GM21737 (cell line): ENCODE results near the gene HDAC9.

Source experiments
- ATAC-seq: cut with Tn5 transposase; IDR thresholded peaks from one replicate; pipeline ENCODE4 v1.9.1; 2021; ENCODE audit warnings: mild to moderate bottlenecking, moderate library complexity; ENCODE audit not compliant: unreplicated experiment

HDAC9 gene

DNA sequence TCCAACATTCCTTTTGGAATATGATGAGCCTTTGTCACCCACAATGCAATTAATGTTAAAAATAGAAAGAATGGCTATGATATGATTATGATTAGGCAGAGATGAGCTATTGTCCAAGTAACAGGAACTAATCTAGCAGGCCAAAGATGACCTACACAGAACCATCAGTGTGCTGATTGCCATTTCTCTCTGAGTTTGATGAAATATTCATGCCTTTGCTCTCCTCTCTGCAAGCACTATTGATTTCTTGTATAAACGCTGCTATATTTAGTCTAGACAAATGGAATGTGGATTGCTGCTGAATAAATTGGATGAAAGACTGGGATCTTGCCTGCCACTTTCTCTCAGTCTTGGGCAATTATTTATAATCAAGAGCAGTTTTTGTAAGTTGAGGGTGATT is 85.4 kb downstream of the HDAC9 start:
- ATAC-seq, result no peak

DNA sequence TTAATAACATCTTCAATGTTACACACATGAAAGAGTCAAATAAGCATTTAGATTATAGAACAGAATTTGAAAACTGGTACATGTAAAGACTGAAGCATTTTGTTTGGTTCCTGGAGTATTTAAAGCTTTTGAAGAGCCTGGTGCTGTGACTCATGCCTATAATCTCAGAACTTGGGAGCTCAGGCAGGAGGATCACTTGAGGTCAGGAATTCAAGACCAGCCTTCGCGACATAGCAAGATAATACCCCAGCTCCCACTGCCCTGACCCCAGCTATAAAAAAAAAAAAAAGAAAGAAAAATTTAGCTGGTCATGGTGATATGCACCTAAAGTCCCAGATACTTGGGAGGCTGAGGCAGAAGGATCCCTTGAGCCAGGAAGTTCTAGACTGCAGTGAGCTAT is 87.8 kb downstream of the HDAC9 start:
- ATAC-seq, result no peak

DNA sequence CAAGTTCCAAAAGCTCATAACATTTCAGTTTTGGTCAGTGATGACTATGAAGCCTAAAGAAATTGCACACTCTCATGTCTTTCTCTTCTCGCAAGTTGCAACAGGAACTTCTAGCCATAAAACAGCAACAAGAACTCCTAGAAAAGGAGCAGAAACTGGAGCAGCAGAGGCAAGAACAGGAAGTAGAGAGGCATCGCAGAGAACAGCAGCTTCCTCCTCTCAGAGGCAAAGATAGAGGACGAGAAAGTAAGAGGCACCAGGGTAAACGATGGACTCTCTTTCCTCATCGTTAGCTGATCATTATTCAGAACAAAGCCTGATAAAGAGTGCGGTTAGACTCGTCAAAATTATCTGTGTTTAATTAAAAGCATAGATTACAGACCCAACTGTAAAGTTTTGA is 94.7 kb downstream of the HDAC9 start:
- ATAC-seq, result no peak

DNA sequence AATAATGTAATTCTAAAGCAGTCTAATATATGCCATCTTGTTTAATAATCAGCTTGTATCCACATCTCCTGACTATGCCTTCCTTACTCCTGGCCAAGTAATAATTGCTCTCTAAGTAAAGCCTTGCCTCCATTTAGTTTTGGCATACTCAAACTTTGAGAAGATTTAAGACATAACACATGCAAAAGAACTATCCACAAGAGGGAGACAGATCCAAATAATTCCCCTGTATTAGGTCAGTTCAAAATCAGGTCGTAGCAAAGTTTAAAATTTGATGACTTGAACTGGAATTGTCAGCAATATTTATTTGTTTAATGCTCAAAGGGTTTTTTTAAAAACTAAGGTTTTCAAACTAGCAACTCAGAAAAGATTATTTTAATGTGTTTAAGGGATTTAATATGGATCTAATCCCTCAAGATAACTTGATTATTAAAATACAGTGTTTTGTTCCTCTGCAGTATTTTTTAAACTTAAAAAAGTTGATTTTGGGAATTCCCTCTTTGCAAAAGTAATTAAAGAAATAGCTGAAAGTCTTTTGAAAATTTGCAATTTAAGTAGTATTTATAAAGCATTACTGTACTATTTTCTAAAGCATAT is 95.3 kb downstream of the HDAC9 start:
- no peak for ATAC-seq

DNA sequence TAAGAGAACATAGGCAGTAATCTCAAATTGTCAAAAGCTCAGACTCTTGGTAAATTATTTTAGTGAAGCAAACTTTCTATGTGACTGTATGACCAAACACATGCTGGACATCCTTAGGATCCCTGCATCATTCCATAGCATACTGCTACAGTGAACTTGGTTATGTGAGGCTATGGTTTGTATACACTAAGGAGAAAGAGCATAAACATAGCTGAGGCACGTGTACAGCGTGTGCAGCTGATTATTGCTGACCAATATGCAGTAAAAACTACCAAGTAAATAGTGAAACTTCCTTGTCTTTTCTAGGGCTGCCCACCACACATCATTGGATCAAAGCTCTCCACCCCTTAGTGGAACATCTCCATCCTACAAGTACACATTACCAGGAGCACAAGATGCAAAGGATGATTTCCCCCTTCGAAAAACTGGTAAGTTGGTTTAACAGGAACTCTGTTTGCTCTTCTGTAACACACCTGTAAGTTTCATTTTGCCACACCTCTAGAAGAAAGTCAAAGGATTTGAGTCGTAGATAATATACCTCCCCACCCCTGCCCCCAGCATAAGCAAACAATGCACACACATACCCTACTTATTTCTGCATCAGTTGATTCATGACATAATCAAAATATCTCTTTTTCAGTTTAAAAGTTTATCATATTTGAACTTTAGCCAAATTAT is 98.2 kb downstream of the HDAC9 start:
- no peak for ATAC-seq

DNA sequence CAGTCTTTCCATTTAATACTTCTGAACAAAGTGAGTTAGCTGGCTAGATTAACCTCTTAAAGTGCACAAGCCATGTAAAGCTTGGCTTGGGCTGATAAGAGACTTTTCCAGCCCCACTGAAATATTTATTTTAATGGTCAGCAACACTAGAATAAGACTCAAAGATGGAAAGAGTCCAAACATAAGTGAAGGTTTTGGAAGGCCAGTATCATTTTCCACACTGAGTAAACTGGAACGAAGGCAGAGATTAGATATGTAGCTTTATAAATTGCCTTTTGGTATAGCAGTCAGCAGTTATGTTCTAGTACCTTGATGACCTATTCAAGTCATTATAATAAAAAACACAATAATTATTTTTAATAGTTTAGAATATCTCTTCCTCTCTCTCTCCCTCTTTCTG is 102.2 kb downstream of the HDAC9 start:
- ATAC-seq, result no peak

DNA sequence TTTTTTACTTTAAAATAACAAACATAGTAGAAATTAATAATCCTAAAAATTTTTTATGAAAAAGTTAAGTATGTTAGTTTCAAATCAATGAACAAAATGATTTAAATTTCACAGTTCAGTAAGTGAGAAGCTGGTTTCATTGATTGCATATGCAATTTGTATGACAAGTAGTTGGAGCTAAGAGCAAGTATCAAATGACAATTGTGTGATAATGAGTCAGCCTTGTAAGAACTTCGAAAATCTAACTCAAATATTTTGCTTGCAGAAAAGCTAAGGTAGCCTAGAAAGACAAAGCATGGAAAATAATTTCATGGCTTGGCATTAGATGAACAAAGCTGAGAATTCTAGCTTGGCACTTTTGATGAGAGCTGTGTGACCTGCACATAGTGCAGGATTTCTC is 111.5 kb downstream of the HDAC9 start:
- ATAC-seq, result no peak

DNA sequence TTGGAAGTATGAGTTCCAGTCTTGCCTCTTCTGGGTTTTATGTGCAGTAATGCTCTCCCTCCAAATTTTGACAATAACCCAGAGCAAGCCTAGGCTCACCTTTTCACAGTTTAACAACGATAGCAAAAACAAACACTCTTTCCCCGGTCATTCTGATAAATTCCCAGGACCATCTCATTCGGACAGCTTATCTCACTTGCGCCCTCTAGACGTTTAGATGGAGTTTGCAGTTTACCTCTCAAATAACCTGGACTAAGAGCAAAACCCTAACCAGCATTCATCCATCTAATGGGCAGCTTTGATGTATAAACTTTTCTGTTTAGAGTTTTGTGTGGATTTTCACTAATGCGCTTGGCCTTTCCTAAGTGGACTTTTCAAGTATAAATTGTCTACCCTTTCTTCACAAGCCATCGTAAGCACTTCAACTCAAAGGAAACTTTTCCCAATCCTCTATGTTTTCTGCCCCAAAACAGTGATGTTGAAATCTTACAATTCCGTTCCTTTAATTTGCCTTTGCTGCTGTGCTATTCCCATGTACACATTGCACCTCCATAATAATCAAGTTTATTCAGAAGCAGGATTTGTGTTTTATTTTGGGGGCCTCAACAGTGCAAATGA is 114.9 kb downstream of the HDAC9 start:
- ATAC-seq, result no peak

DNA sequence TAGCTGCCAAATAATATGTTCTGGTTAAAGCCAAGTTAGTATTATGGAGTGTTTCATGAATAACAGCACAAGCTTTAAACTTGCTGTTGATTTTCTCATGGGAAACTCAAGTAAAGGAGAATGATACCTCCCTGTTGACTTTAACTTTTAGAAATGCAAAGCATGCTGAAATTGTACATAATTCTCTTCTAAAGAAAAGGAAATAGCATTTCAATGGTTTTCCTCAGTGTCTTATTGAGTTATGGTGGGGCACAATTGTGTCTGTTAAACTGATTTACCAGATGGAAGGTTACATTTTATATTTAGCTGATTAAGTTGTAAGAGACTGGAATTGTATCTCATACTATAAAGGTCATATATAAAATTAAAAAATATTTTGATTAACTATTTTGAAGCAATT is 119.3 kb downstream of the HDAC9 start:
- ATAC-seq, result no peak

DNA sequence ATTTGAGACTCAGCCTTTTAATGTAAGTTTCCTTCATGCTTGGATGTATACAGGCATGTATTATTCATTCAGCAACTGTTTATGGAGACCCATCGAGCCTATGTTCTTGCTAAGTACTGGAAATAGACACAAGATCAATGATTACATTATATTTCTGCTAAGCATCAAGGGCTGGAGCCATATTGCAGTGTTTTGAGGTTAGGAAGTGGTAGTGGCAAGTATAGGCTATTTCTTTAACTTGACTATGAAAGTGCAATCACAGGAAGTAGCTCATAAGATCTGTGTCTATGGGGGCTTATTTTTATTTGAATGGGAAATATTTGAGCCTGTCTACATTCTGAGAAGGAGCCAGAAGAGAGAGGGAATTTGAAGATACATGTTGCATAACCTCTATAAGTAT is 123.8 kb downstream of the HDAC9 start:
- no peak for ATAC-seq

DNA sequence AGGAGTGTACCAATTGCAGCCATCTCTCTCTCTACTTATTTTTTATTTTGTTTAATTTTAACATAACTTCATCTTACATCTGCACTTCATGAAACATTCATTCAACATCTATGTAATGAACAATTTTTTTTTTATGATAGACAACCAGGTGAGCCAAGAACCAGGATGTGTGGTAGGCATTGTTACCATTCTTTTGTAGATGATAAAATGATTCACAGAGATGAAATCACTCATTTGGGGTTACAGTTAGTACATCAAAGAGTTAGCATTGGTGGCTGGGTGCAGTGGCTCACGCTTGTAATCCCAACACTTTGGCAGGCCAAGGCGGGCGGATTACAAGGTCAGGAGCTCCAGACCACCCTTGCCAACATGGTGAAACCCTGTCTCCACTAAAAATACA is 127.8 kb downstream of the HDAC9 start:
- no peak for ATAC-seq

DNA sequence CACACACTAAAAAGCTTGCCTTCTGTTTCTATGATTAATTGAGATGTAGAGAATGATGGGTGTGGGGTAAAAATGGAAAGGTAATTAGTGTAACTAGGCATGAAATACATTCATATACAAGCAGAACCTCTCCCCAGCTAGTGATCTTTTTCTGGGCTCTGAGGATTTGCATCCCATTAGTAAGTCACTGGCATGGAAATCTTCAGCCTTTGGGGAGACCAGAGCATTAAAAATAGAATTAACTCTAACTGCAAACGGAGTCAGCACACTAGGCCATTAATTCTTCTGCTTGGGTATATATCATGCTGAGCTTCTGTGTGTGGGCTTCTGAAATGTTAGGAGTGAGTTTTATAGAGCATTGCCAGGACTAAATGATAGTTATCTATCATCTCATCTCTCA is 128.9 kb downstream of the HDAC9 start:
- no peak for ATAC-seq

DNA sequence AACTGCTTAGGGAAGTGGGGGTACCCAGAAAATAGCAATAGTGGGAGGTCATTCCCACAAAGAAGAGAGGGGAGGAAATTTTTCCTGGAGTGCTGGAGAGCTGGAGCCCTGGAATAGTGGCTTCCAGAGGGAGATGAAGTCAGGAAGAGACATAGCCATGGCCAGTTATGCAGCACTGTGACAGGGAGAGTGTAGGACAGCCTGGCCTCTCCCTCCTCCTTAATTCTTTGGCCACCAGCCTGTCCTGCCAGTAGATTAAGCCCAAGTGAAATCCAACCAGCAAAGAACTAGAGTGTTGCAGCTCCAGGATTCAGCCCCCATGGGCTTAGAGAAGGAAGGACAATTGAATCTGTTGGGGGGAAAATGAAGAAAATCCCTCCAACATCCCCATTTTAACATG is 130.5 kb downstream of the HDAC9 start:
- ATAC-seq, result no peak

DNA sequence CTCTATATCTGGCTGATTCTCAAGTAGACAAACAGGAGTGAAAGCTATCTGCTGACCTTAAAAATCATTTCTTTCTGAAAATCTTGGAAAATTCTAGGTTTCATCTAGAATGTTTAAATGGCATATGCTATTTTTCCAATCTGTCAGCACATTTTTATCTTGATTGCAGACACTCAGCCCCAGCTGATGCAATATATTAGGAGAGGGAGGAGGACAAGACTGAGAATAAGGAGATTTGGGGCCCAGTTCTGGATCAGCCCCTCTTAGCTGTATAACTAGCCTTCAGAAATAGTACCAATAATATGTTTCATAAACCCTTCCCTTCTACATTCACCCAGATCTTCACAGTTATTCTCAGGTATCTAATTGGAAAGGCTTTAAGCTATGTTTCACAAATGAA is 131.2 kb downstream of the HDAC9 start:
- no peak for ATAC-seq

DNA sequence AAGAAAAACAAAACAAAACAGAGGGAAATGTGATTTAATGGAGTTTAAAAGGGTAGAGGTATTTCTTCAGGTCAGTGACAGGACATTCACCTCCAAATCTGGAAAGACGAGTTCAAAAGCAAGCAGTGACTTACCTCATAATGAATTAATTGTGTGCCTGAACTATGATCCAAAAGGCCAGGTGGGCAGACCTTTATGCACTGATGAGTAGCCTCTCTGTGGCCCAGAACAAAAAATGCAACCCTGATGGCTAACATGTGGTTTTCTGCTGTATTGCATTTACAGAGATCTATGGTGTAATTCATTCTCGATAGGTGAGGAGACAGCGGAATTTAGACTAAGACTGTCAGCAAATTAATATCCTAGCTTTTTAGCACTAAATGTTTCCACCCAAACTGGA is 142.0 kb downstream of the HDAC9 start:
- ATAC-seq, result no peak

DNA sequence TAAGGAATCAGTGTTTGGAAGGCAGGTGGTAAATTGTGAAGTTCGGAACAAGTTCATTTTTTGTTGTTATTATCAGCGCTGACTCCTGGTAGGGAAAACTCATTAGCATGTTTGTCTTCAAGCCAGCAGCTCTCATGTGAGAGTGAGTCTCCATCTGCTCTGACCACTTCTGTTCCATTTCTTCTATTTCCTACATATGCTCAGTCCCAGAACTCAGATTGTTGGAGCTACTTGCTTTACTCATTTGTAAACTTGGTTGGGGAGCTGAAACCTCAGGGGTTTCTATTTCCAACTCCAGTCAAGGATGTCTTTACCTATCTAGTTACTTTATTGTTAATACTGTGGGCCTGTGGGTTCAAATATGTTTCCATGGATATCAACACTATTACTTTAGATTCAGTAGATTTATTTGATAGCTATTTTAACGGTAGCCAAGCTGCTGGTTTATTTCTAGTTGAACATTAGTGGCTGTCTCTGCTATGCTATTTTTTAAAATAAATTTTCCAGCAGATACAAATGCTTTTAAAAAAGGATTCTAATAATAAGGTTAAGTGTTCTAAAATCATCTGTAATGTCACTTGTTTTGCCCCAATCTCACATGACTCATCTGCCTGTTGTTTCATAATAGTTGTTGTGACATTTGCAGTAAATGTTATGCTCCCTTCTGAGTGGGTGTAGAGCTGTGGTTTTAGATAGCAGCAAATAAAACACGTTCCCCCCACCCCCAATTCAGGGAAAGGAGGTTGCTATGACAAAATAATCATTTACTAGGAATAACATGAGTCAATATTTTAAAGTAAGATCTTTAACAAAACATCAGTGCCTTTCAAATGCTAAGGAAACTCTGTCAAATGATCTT is 143.3 kb downstream of the HDAC9 start:
- ATAC-seq, result no peak

DNA sequence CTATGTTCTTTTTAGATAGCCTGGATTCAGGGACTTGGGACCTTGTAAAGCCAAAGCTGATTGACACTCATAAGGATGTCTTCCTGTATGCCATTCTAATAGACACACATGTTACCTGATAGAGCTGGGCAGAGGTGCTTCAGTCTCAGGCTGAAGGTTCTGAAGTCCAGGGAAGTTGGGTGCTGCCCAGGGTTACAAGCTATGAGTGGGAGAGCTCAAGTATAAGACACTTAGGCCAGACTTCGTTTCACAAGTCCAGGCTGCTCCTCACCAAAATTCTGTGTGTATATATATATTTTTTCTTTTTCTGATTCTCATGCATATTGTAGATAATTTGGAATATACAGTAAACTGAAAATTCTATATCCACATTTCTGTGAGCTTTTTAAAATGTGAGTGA is 144.2 kb downstream of the HDAC9 start:
- no peak for ATAC-seq

DNA sequence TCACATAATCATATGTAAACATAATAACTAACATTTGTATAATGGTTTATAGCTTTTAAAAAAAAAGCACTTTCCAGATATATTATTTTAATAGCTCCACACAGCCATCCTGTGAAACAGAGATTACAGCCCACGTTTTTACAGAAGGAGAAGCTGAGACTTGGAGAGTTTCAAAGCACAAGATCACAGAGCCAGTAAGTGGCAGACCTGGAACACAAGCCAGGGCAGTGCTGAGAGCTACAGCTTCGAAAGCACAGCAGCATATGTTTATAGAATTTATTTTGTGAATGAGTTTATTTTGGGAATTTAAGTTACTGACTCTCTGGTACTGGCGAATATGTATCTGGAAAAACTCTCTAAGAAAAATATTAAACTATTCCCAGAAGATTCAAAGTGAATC is 149.4 kb downstream of the HDAC9 start:
- ATAC-seq, result no peak

DNA sequence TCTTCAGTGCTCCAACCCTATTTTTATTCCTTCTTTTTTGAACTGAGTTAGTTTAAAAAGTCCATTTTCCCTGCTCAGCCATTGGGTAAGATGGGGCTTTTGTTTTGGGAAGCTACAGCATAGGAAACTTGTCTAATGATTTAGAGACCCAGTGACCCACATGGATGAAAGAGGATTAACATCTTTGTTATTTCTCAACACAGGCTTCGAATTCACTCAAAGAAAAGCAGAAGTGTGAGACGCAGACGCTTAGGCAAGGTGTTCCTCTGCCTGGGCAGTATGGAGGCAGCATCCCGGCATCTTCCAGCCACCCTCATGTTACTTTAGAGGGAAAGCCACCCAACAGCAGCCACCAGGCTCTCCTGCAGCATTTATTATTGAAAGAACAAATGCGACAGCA is 152.0 kb downstream of the HDAC9 start:
- no peak for ATAC-seq

DNA sequence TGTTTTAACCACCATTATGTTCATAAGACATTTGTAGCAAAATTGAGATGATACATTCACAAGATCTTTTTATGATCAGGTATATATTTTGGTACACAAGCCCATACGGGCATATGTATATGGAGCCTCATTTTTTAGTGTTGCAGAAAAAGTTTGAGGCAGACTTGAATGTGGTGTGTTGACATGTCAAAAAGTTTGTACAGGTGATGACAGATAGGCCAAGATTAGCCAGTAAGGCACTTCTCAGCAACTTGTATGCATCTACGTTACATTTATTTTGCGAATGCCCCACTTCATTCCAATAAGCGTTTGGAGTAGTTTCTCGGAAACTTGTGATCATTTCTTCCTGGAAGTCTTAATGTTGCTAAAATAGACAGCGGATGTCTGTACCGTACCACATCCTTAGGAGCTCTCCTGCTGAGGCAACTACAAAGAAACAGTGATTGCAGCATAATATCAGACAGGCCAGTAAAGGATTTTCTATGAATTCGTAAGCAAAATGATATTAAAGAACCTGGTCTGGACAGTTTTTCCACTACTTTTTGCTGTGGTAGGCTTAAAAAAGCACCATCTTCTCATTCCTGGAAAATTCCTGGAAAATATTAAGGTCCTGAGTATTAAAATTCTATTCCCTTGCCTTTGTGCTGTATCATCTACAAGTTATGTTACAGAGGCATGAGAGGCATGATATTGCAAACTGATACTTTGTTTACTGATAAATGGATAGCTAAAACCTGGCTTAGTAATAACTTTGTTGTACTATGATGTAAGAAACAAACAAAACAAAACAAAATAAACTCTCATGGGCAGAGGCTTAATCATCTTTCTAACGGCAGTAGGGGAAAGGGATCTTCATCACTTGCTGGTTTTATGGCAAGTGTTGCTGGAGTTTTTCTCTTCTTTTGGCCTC is 153.6 kb downstream of the HDAC9 start:
- ATAC-seq, result no peak
